Measurements from ENCODE around the gene RARS2.

RARS2 gene

DNA sequence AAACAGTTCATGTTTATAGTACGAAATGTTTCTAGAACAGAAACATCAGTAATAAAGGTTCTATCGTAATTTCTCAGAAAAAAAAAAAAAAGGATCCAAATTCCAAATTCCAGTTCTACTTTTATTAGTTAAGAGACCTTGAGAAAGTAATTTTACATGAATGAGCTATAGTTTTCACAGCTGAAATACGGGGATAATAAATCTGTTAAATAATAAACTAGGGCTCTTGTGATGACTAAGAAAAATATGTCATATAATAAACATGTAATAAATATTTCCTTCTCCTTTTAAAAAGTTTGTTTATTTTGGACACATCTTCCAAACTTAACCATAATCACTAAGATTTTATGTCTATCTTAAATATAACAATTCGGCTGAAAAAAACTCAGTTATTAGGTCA lies 17.8 kb downstream of the RARS2 start:
- no peak for DNase-seq (ENCODE audit: low read depth)
- H3K4me3 ChIP-seq (ENCODE audit: low read depth, low read length), result no peak overlapping the region
- TF ChIP-seq MYC (IDR thresholded peaks at IDR 0.05; ENCODE audit: low read depth, low read length) (no peak), POLR2A (IDR thresholded peaks at IDR 0.05; ENCODE audit: extremely low read depth, insufficient read length) (no peak)
- TF ChIP-seq, protein P1, sequence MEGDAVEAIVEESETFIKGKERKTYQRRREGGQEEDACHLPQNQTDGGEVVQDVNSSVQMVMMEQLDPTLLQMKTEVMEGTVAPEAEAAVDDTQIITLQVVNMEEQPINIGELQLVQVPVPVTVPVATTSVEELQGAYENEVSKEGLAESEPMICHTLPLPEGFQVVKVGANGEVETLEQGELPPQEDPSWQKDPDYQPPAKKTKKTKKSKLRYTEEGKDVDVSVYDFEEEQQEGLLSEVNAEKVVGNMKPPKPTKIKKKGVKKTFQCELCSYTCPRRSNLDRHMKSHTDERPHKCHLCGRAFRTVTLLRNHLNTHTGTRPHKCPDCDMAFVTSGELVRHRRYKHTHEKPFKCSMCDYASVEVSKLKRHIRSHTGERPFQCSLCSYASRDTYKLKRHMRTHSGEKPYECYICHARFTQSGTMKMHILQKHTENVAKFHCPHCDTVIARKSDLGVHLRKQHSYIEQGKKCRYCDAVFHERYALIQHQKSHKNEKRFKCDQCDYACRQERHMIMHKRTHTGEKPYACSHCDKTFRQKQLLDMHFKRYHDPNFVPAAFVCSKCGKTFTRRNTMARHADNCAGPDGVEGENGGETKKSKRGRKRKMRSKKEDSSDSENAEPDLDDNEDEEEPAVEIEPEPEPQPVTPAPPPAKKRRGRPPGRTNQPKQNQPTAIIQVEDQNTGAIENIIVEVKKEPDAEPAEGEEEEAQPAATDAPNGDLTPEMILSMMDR (IDR thresholded peaks at IDR 0.05; ENCODE audit: low read depth, low read length), result no peak
- TF ChIP-seq, protein P2, sequence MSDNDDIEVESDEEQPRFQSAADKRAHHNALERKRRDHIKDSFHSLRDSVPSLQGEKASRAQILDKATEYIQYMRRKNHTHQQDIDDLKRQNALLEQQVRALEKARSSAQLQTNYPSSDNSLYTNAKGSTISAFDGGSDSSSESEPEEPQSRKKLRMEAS (IDR thresholded peaks at IDR 0.05; ENCODE audit: low read depth, low read length), result no peak

DNA sequence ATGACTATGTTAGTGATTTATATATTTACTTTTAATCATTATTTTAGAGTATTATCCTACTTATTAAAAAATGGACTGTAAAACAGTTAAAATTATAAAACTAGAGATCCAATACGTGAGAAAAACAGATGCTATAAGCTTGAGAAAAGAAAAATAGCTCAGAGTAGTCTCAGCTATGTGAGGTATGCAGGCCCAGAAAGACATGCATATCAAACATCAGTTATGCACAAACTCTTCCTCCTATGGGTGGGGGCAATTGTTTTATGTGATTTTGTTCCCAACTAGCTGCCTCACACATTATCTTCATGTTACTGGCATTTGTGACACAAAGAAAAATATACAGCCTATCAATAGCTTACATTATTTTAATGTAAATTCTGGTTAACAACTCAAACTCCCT lies 28.8 kb downstream of the RARS2 start:
- TF ChIP-seq, protein P2 (IDR thresholded peaks at IDR 0.05; ENCODE audit: low read depth, low read length), result no peak
- TF ChIP-seq, protein P1 (IDR thresholded peaks at IDR 0.05; ENCODE audit: low read depth, low read length), result no peak
- DNase-seq (ENCODE audit: low read depth), result no peak

DNA sequence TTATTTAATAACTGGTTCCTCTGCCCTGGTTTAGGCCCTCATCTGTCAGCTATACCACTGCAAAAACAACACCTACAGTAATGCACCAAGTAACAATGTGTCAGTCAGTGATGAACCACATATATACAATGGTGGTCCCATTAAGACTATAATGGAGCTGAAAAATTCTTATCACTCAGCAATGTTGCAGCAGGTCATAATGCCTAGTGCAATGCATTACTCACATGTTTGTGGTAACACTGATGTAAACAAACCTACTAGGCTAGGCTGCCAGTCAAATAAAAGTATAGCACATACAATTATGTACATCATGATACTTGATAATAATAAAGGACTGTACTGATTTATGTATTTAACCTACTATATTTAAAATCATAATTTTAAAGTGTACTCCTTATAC lies 31.3 kb downstream of the RARS2 start:
- TF ChIP-seq, protein P2 (IDR thresholded peaks at IDR 0.05; ENCODE audit: low read depth, low read length), result no peak
- TF ChIP-seq, protein P1 (IDR thresholded peaks at IDR 0.05; ENCODE audit: low read depth, low read length), result no peak
- no peak for DNase-seq (ENCODE audit: low read depth)
- H3K4me3 ChIP-seq (ENCODE audit: low read depth, low read length), result no peak overlapping the region

More for the DNA sequence above, 28.8 kb downstream of the RARS2 start:
- no peak overlapping the region for H3K4me3 ChIP-seq (ENCODE audit: low read depth, low read length)

DNA sequence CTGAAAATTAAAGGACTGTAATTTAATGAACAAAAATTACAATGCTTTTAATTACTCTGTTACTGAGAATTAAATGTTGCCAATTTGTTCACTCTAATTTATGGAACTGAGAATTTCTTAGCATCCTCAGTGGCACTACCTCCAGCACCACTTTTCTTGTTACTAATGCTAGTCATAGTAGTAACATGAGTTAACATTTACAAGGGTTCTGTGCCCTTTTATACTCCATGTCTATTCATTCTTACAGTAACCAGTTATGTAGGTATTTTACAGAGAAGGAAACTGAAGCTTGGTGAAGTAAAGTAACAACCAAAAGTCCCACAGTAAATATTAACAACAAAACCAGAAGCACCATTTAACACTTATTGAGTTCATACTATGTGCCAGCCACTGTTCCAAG lies 34.3 kb downstream of the RARS2 start:
- H3K4me3 ChIP-seq (ENCODE audit: low read depth, low read length), result no peak overlapping the region
- TF ChIP-seq, protein P2 (IDR thresholded peaks at IDR 0.05; ENCODE audit: low read depth, low read length), result no peak
- TF ChIP-seq, protein P1 (IDR thresholded peaks at IDR 0.05; ENCODE audit: low read depth, low read length), result no peak
- TF ChIP-seq MYC (IDR thresholded peaks at IDR 0.05; ENCODE audit: low read depth, low read length) (no peak), POLR2A (IDR thresholded peaks at IDR 0.05; ENCODE audit: extremely low read depth, insufficient read length) (no peak)
- no peak for DNase-seq (ENCODE audit: low read depth)

DNA sequence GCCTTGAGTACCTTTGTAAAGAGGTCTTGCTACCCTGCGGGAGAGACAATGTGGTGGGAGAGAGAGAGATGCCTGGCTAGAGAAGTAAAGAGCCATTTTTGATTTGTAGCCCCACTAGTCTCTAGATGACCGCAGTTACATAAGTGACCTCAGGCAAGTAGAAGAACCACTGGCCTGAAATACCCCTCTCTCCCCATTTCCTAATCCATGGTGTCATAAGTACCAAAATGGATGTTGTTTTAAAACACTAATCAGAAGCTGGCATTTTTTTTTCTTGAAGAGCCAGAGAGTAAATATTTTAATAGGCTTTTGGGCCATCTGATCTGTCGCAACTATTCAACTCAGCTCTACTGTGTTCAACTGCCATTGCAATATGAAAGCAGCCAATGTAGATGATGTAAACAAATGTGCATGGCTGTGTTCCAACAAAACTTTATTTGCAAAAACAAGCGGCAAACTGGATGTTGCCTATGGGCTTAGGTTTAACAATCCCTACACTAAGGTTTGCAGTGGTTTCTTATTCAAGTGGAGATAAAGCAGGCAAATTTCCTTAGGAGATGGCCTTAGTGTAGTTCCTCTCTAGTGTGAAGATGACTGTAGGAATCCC lies 36.5 kb downstream of the RARS2 start:
- DNase-seq (ENCODE audit: low read depth), result no peak
- H3K4me3 ChIP-seq (ENCODE audit: low read depth, low read length), result no peak overlapping the region
- TF ChIP-seq POLR2A (IDR thresholded peaks at IDR 0.05; ENCODE audit: extremely low read depth, insufficient read length) (no peak), MYC (IDR thresholded peaks at IDR 0.05; ENCODE audit: low read depth, low read length) (no peak)
- TF ChIP-seq, protein P2 (IDR thresholded peaks at IDR 0.05; ENCODE audit: low read depth, low read length), result no peak
- TF ChIP-seq, protein P1 (IDR thresholded peaks at IDR 0.05; ENCODE audit: low read depth, low read length), result no peak

DNA sequence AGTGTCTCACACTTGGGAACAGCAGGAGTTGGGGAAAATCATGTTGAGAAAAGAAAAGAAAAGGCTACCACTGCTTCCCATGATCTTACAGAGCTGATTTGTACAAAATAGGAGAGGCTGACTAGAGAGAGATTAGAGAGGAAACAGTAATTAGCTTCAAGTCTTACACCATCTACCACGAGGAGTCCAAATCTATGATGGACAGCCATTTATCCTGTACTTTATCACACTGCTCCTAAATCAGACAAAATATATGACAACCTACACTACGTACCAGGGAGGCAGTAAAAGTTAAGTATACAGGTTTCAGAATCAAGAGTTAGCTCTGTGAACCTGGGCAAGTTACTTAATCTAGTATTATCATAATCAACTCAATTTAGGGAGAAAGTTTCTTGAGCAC lies 38.0 kb downstream of the RARS2 start:
- H3K4me3 ChIP-seq (ENCODE audit: low read depth, low read length), result no peak overlapping the region
- no peak for DNase-seq (ENCODE audit: low read depth)
- TF ChIP-seq MYC (IDR thresholded peaks at IDR 0.05; ENCODE audit: low read depth, low read length) (no peak), POLR2A (IDR thresholded peaks at IDR 0.05; ENCODE audit: extremely low read depth, insufficient read length) (no peak)
- TF ChIP-seq, protein P2 (IDR thresholded peaks at IDR 0.05; ENCODE audit: low read depth, low read length), result no peak
- TF ChIP-seq, protein P1 (IDR thresholded peaks at IDR 0.05; ENCODE audit: low read depth, low read length), result no peak

All from NB4 (cell line).